CD1c-positive myeloid dendritic cell (primary cell): Measurements from ENCODE around the gene GEMIN4.
"Not testable (repeated sequence)": the region's sequence is repeated elsewhere in the genome, so short reads cannot be mapped to it uniquely, and the experiment has no call there.

Source experiments
- DNase-seq: peaks from one replicate; pipeline ENCODE4 v3.0.0-alpha.2; 2016; ENCODE audit errors: extremely low spot score

GEMIN4 gene

DNA sequence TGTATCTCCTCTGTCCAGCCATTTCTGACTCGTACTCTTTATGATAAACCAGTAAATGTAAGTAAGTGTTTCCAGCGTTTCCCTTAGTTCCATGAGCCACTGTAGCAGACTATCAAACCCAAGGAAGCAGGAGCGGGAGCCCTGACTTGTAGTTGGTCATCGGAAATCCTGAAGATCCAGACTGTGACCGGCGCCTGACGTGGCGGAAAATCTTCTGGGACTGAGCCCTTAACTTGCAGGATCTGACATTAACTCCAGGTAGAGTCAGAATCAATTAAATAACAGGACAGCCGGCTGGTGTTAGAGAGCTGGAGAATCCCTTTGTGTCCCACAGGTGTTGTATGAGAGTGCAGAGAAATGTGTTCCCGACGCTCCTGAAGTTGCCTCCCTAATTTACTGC, 26.0 kb upstream of the GEMIN4 start:
- DNase-seq, result no peak

- DNase-seq, result no peak
Measured at GRCh38 chr17:774313-774584, 22.2 kb upstream of the GEMIN4 start.

DNA sequence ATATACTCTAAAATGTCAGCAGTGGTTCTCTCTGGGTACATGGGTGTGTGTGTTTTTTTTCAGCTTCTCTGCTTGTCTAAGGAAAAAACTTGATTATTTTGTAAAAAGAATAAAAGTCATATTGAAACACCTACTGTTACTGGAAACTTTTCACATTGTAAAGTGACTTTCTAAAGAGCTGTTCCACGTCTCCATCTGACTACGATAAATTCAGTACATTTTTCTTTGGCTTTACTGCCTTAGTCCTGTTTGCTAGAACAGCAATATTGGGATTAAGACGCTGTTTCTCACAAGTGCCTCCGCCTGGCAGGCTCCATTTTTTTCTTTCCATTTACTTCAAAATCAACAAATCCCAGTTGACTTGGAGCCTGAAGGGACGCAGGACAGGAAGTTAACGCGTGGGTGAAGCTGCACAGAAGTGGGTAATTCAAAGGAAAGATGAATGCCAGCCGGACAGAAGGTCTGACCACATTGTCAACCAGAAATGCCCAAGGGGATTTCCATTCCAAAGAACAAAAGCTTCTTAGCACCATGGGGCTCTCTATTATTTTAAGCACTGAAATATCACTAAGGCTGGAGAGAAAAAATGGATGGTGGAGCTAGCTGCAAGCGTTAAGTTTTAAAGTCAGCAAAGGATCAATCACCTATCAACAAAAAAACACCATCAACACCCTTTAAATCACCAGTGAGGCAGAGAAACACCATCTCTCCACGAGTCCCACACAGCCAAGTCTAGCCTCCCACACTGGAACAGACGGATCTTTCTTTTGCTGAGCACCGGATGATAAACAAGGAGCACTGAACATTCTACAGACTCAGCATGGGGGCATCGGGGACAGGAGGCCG, 21.6 kb upstream of the GEMIN4 start:
- DNase-seq, result no peak

- no peak for DNase-seq
Measured at GRCh38 chr17:773016-773415, 21.0 kb upstream of the GEMIN4 start.

GRCh38 chr17:767076-767475, 15.0 kb upstream of the GEMIN4 start:
- DNase-seq, result no peak

GRCh38 chr17:760371-760770, 8.3 kb upstream of the GEMIN4 start:
- no peak for DNase-seq

GRCh38 chr17:759964-760363, 7.9 kb upstream of the GEMIN4 start:
- no peak for DNase-seq

- DNase-seq, result not testable (repeated sequence)
Measured at GRCh38 chr17:756010-756567, 4.0 kb upstream of the GEMIN4 start.

- not testable (repeated sequence) for DNase-seq
Measured at GRCh38 chr17:755319-755961, 3.4 kb upstream of the GEMIN4 start.

GRCh38 chr17:753418-753817, 1.4 kb upstream of the GEMIN4 start:
- DNase-seq, result no peak

DNA sequence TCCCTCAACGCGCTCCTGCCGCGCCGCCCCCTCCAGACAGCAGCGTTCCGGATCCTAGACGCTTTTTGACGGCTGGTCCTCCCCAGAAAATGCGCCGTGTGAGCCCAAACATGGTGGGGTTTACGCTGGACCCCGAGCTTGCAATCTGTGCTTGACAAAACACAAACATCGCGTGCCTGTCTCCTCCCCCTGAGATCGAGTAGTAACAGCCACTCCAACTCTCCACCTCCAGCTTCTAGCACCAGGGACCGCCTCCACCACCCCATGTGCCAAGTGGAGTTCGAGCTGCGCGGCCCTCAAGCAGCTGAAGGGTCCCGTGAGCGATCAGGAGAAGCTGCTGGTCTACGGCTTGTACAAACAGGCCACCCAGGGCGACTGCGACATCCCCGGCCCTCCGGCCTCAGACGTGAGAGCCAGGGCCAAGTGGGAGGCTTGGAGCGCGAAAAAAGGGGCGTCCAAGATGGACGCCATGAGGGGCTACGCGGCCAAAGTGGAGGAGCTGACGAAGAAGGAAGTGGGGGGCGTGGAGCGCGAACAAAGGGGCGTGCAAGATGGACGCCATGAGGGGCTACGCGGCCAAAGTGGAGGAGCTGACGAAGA, 656 bp upstream of the GEMIN4 start:
- DNase-seq, result no peak

- DNase-seq, result peak; percentile 68
Measured at GRCh38 chr17:751269-752001, 629 bp downstream of the GEMIN4 start.

GRCh38 chr17:750431-751037, 1.5 kb downstream of the GEMIN4 start:
- DNase-seq, result no peak

- not testable (repeated sequence) for DNase-seq
Measured at GRCh38 chr17:749359-749758, 2.7 kb downstream of the GEMIN4 start.

DNA sequence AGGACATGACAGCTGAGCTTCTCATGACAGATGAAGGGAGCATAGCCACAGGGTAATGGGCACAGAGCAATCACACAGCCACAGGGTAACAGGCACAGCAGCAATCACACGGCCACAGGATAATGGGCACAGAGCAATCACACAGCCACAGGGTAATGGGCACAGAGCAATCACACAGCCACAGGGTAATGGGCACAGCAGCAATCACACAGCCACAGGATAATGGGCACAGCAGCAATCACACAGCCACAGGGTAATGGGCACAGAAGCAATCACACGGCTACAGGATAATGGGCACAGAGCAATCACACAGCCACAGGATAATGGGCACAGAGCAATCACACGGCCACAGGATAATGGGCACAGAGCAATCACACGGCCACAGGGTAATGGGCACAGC, 3.5 kb downstream of the GEMIN4 start:
- DNase-seq, result not testable (repeated sequence)

DNA sequence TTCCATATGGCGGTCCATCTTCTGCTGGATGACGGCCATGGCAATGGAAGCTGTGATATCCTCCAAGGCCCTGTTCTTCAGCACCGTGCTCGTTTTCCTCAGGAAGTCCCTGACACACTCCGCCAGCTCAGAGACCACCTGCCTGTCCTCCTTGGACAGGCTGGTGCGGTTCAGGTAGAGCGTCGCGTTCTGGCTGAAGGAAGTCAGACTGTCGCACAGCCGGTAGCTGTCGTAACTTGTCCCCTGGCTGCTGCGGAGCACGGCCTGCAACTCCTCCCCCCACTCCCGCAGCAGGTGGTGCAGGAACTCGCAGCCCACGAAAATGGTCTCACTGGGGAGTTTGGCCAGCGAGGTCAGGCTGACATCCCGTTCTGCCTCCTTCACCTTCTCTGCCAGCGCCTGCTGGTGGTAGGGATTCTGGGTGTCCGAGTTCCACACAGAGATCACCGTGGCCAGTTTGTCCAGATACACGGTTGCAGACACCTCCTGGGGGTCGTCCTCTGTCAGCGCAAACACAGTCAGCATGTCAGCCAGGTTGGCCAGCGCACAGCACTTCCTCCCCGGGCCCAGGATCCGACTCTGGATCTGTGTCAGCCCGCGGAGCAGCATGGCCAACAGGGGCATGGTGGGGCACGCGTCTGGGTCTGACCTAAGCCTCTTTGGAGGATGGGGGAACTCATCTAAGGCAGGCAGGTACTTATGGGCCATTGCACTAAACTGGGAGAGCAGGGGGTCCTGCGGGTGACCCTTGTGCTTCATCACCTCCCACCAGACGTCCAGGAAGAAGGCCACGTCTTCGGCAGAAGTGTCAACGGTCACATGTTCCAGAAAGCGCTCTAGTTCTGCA, 5.1 kb downstream of the GEMIN4 start:
- no peak for DNase-seq

GRCh38 chr17:746181-746580, 5.9 kb downstream of the GEMIN4 start:
- DNase-seq, result no peak

GRCh38 chr17:745406-745805, 6.7 kb downstream of the GEMIN4 start:
- DNase-seq, result no peak

- no peak for DNase-seq
Measured at GRCh38 chr17:744937-745336, 7.1 kb downstream of the GEMIN4 start.

DNA sequence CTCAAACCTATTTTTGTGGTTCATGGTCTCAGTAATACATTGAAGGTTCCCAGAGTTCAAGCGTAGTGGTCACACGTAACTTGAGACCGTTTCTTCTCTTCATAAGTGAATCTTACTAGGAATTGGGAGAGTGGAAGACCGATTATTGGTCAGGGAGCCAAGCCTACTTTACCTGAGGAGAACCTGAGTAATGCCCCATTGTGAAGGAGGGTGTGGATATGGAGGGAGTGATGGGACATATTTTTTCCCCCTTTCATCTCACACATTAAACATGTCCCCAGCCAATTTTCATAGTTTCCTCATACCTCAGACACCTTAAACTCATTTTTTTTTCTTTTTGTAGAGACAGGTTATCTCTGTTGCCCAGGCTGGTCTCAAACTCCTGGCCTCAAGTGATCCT, 8.9 kb downstream of the GEMIN4 start:
- no peak for DNase-seq
